CD4-positive, alpha-beta T cell treated with Interleukin-10 for 1 hour (primary cell): Measurements from ENCODE around the gene TCF20.

Experiments
- DNase-seq: peaks from one replicate; pipeline ENCODE4 v3.0.0-alpha.2; 2020

Gene TCF20

DNA sequence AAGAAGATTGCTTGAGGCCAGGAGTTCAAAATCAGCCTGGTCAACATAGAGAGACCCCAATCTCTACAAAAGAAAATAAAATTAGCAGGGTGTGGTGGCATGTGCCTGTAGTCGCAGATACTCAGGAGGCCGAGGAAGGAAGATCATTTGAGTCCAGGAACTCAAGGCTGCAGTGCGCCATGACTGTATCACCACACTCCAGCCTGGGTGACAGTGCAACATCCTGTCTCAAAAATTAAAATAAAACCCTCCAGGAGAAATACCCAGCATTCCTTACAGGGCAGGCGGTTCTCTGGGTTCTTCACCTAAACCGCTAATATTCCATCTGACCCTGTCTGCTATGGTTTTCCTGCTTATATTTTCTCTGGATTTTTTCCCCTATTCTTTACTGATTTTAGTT lies 13.5 kb downstream of the TCF20 start:
- no peak for DNase-seq

DNA sequence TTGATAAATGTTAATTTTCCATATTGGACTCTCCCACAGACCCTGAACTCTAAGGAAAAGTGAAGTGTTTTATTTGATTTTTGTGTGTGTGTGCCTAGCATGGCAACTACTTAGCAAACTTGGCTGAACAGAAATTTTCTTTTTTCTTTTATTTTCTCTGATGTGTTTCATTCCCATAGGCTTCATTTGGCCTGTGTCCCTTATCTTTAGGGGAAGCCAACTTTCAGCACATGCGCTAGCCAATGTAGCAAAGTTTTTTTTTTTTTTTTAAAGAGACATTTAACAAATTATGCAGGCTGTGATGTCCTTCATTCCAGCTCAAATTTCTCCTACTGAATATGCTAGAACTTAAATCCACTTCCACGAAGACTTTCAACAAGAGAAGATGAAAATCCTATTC lies 14.2 kb downstream of the TCF20 start:
- DNase-seq, result no peak

DNA sequence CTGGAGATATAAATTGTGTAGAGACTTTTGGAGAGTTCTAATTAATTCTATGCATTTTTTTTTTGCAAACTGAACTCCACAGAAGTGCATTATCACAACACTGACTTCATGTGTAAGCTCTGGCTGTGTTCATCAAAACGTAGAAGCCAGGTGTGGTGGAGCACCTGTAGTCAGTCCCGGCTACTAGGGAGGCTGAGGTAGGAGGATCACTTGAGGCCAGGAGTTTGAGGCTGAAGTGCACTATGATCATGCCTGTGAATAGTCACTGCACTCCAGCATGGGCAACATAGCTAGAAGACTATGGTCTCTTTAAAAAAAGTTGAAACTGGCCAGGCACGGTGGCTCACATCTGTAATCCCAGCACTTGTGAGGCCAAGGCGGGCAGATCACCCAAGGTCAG lies 20.6 kb downstream of the TCF20 start:
- no peak for DNase-seq

DNA sequence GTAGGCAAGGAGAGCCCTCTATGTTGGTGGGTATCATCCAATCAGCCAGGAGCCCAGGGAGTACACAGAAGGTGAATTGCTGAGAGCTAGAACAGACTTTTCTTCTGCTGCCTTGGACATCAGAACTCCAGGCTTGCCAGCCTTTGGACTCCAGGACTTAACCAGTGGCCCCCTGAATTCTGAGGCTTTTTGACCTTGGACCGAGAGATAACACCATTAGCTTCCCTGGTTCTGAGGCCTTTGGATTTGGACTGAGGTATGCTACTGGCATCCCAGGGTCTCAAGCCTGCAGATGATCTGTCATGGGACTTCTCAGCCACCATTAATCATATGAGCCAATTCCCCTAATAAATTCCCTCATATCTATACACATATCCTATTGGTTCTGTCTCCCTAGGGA lies 21.5 kb downstream of the TCF20 start:
- no peak for DNase-seq

DNA sequence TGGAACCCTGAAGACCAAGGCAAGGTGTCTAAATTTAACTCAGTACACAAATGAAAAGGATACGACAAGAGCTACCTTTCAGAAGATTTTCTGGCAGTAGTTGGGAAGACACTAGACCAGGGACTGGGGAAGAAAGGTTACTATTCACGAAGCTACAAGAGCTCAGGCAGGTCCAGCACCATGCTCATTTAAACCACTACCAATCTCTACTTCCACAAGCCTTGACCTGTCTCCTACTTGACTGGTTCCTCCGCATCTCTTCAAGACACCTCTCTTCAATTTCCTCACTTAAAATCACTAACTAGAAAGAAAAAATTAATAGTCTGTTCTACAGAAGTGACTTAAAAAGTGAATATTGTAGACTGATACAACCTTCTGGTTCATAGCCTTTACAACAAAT lies 22.9 kb downstream of the TCF20 start:
- DNase-seq, result no peak

DNA sequence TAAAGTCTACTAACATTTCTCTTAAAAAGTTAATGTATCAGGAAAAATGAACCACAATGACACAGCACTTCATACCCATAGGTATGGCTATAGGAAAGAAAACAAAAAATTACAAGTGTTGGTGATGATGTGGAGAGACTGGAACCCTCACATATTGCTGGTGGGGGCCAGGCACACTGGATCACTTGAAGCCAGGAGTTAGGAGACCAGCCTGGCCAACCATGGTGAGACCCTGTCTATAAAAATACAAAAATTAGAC lies 26.7 kb downstream of the TCF20 start:
- no peak for DNase-seq

DNA sequence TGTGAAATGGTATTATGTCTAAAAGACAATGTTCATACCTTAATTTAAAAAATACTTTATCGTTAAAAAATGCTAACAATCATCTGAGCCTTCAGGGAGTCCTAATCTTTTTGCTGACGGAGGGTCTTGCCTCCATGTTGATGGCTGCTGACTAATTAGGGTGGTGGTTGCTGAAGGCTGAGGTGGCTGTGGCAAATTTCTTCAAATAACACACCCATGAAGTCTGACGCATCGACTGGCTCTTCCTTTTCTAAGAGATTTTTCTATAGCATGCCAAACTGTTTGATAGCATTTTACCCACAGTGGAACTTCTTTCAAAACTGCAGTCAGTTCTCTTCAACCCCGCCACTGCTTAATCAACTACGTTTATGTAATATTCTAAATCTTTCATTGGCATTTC lies 33.6 kb downstream of the TCF20 start:
- DNase-seq, result no peak

DNA sequence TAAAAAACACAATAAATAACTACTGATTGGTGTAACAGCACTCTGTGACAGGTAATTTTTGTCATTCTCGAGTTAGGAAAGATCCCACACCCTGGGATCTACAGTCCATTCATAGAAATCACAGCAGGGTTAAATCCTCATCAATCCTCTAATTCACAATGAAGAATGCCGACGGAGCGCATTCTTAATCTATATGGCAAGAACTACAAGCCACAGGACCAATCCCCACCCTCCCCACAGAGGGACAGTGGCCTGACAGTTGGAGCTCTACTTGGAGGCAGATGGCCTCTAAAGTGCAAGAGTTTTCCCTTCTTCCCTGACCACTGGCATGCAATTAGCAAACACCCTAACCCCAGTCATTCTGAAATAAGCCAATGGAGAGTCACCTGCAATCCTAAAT lies 34.2 kb downstream of the TCF20 start:
- DNase-seq, result no peak

DNA sequence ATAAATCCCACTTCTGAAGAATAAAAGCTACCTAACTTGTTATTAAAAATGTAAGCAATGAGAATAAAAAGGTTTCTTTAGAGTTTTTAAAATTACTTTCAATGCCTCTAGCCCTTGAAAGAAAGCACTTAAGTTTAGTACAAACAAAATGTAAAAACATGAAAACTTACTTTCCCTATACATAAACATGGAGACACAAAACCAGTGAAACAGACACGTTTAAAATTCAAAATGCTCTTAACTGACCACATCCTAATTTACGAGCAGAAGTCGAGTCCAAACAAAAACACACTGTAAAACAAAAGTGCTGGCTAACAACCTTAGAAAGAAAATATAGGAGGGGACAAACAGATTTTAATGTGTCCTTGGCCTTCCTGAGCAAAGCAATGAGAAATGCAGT lies 36.6 kb downstream of the TCF20 start:
- no peak for DNase-seq

DNA sequence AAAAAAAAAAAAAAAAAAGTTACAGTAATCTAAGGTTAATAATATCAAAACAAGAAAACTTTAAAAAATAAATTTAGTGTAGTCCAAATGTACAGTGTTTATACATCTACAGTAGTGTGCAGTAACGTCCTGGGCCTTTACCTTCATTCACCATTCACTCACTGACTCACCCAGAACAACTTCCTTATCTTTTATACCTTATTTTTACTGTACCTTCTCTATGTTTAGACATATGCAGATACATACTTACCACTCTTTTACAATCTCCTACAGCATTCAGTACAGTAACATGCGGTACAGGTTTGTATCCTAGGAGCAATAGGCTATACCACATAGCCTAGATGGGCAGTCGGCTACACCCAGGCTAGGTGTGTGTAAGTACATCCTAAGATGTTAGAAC lies 38.5 kb downstream of the TCF20 start:
- no peak for DNase-seq

DNA sequence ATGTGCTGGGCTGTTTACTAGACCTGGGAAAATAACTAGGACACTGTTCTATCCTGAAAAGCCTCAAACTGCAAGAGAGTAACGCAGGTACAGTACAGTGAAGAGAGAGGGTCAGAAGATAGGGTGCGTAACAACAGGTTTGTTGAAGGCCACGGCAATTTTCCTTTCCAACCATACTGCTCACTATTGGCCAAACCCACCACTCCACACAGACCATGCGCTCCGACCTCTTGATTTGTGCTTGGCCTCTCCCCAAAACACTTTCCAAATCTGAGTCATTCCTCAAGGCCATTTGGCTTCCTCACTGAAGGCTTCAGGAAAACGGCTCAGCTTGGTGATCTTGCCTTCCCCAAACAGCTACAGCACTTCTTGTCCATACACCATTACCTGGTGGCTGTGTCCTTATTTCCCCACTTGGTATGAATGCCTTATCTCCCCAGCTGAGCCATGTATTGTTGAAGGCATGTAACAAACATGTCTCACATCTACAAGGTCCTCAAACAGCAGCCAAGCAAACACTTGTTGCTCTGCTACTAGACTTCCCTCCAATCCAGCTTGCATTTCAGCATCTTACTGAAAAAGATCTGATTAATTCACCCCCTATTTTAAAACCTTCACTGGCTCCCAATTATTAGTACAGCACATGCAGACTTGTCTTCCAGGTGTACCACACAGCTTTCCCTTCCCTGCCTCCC lies 40.9 kb downstream of the TCF20 start:
- no peak for DNase-seq

DNA sequence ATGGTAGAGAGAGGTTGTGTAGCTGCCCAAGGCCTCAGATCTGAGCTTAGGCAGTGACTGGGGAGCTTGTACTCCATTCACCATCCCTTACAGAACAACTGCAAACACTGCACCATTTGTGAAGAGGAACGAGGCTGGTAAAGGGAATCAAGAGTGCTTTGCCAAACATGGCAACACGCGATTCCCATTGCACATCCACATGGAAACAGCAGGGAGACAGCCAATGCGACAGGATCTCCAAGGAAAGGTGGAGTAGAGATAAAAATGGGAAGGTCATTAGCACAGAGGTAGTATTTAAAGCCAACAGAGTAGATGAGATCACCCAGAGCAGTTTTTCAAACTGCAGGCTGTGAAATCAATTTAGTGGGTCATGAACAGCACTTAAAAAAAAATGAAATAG lies 42.0 kb downstream of the TCF20 start:
- DNase-seq, result no peak

DNA sequence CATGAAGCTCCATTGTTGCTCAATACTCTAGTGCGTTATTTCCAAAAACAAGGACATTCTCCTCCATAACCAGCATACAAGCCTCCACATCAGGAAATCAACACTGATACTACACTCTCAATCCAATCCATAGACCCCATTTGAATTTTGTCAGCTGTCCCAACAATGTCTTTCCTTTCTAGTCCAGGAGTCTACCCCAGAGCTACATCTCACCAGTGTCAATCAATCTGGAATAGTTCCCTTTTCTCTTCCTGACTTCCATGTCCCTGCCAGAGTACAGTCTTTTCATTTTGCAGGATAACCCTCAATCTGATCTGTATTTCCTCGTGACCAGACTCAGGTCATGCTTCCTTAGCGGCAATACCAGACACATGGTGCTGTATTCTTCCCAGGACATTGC lies 43.0 kb downstream of the TCF20 start:
- DNase-seq, result no peak

DNA sequence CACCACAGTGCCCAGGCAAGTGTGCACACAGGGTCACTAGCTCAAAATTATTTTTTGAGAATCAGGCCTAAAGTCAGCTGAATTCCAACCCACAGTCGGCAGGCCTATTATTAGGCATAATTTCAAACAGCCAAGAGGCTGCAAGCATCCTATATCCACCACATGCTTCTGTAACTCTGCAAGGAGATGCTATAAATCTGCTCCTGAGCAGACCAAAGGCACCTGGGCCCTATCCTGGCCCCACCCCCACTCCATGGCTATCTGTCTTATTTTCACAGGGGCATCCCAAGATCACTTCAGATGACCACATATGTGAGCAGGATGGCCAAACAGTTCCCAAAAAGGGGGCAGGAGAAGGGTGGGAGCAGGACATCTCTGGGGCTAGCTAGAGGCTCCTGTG lies 44.6 kb downstream of the TCF20 start:
- DNase-seq, result no peak

DNA sequence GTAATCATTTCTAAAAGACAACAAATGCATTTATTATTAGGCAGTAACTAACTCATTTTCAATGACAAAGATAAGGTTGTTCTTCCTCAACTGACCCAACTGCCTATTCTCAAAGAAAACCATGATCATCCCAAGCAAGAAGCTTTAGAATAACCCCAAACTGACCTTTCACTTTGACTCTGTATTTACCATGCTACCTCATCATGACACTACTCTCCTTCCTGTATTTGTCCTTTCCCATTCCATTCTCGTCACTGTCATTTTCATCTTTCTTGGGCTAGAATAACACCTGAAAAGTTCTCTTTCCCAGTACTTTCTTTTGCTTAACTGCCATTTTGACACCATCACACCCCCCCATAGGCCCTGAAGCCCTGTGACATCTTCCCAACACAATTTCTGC lies 48.3 kb downstream of the TCF20 start:
- DNase-seq, result no peak
